Forelimb muscle (tissue), 1 donor: ENCODE results near the gene CCDC28B. TPM values are rescaled to one million over a fixed set of nuclear protein-coding genes. Genes with fewer than 3 reads are reported as not detected.

Experiments used
- DNase-seq: peaks from one replicate; pipeline ENCODE4 v3.0.0-alpha.2; 2013; ENCODE audit warnings: low read depth
- polyA plus RNA-seq: library from polyadenylated mRNA; unstranded; fragments of 120-200 nt; gene quantifications from one replicate; pipeline ENCODE4 v1.2.1, GENCODE V29; 2013; ENCODE audit not compliant: insufficient read length

The CCDC28B gene
- polyA plus RNA-seq, 1 donor, result 57.8 TPM

GRCh38 chr1:32194984-32195383, 5.4 kb upstream of the CCDC28B start:
- DNase-seq, result no peak

- no peak for DNase-seq
Measured at GRCh38 chr1:32195531-32195930, 4.9 kb upstream of the CCDC28B start.

GRCh38 chr1:32195972-32196823, 4.2 kb upstream of the CCDC28B start:
- no peak for DNase-seq

- no peak for DNase-seq
Measured at GRCh38 chr1:32197074-32197473, 3.3 kb upstream of the CCDC28B start.

GRCh38 chr1:32197837-32198236, 2.6 kb upstream of the CCDC28B start:
- no peak for DNase-seq

GRCh38 chr1:32198237-32199042, 2.0 kb upstream of the CCDC28B start:
- no peak for DNase-seq

GRCh38 chr1:32199043-32199716, 1.2 kb upstream of the CCDC28B start:
- no peak for DNase-seq

GRCh38 chr1:32199717-32200072, 700 bp upstream of the CCDC28B start:
- no peak for DNase-seq

- no peak for DNase-seq
Measured at GRCh38 chr1:32201011-32201855, 838 bp downstream of the CCDC28B start.

- no peak for DNase-seq
Measured at GRCh38 chr1:32204943-32205361, 4.6 kb downstream of the CCDC28B start.

- DNase-seq, result no peak
Measured at GRCh38 chr1:32205401-32206370, 5.3 kb downstream of the CCDC28B start, which contains the start of gene IQCC. Gene IQCC, plus strand, starts transcription at chr1:32205671. Its CDS starts 11 bp downstream, at chr1:32205682.

GRCh38 chr1:32208469-32208868, 8.1 kb downstream of the CCDC28B start:
- no peak for DNase-seq

GRCh38 chr1:32208891-32209328, 8.5 kb downstream of the CCDC28B start, which contains the start of gene DCDC2B:
Gene DCDC2B, plus strand, starts transcription at chr1:32209089. Its CDS starts 5 bp downstream, at chr1:32209094.
- no peak for DNase-seq

- DNase-seq, result no peak
Measured at GRCh38 chr1:32215629-32216480, 15.5 kb downstream of the CCDC28B start.

GRCh38 chr1:32216566-32216965, 16.2 kb downstream of the CCDC28B start:
- no peak for DNase-seq

GRCh38 chr1:32219022-32219421, 18.6 kb downstream of the CCDC28B start:
- DNase-seq, result no peak

- DNase-seq, result no peak
Measured at GRCh38 chr1:32220746-32221580, 20.6 kb downstream of the CCDC28B start.

- DNase-seq, result no peak
Measured at GRCh38 chr1:32221581-32221979, 21.2 kb downstream of the CCDC28B start.
